Spleen (tissue), 7 donors: ENCODE data around the gene ATP2B2.

Experiments used
- CTCF ChIP-seq, 11 experiments: fragments of 200-600 bp in 7 of 11; fragments of 450-650 bp in 4 of 11; sonication (generic) in 4 of 11; IDR thresholded peaks in 8 of 11; conservative IDR thresholded peaks in 3 of 11; 1 replicate in 7 of 11; 2 replicates in 4 of 11; pipeline versions ENCODE4 v1.4.0 to v1.8.0; 2016 to 2021; ENCODE audit warnings: antibody characterized with exemption in 11 of 11, inconsistent platforms in 4 of 11, mild to moderate bottlenecking in 1 of 11
- POLR2A ChIP-seq, 3 donors: fragments of 450-650 bp; IDR thresholded peaks; one replicate each; pipeline ENCODE4 v1.5.1; 2017; ENCODE audit warnings: antibody characterized with exemption in 3 of 3, mild to moderate bottlenecking in 1 of 3
- donor health status: DM: no; HTN: no; CAD: no; lungs with moderate emphysema.
- donor health status: DM: no; HTN: no; CAD: no.
- donor health status: DM: no; HTN: no; CAD: no.

- TF ChIP-seq CTCF (IDR thresholded peaks at IDR 0.05 in 8 of 11, conservative IDR thresholded peaks at IDR 0.05 in 3 of 11) (no peak), POLR2A (IDR thresholded peaks at IDR 0.05) (no peak)
Measured at GRCh38 chr3:10453431-10454163, 51.8 kb downstream of the ATP2B2 start.
